ENCODE measurements around the gene MBD2.

DNA sequence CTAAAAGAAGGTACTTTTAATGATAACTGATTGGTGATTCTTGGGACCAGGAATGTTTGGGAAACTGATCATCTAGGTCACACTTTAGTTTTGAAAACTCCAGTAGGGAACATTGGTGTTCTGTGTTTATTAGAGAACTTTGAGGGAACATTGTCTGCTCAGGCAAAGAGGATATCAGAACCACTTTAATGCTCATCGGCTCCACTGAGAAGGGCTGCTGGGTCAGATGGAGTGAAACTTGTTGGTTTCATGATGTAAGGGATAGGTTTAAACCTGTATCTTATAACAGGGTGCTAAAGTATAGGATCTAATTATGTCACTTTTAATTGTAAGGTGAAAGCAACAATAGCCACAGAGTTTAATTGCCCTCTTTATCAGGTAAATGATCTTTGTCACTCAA lies 30.7 kb upstream of the MBD2 start:
- no peak for TF ChIP-seq KDM1A (IDR thresholded peaks at IDR 0.05; ENCODE audit: borderline replicate concordance, low read length)
- TF ChIP-seq, protein P1, sequence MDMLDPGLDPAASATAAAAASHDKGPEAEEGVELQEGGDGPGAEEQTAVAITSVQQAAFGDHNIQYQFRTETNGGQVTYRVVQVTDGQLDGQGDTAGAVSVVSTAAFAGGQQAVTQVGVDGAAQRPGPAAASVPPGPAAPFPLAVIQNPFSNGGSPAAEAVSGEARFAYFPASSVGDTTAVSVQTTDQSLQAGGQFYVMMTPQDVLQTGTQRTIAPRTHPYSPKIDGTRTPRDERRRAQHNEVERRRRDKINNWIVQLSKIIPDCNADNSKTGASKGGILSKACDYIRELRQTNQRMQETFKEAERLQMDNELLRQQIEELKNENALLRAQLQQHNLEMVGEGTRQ (IDR thresholded peaks at IDR 0.05; ENCODE audit: low read length), result no peak
- TF ChIP-seq TAF1 (IDR thresholded peaks at IDR 0.05; ENCODE audit: low read depth, low read length), result no peak
- TF ChIP-seq, protein P2, sequence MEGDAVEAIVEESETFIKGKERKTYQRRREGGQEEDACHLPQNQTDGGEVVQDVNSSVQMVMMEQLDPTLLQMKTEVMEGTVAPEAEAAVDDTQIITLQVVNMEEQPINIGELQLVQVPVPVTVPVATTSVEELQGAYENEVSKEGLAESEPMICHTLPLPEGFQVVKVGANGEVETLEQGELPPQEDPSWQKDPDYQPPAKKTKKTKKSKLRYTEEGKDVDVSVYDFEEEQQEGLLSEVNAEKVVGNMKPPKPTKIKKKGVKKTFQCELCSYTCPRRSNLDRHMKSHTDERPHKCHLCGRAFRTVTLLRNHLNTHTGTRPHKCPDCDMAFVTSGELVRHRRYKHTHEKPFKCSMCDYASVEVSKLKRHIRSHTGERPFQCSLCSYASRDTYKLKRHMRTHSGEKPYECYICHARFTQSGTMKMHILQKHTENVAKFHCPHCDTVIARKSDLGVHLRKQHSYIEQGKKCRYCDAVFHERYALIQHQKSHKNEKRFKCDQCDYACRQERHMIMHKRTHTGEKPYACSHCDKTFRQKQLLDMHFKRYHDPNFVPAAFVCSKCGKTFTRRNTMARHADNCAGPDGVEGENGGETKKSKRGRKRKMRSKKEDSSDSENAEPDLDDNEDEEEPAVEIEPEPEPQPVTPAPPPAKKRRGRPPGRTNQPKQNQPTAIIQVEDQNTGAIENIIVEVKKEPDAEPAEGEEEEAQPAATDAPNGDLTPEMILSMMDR (IDR thresholded peaks at IDR 0.05; ENCODE audit: control extremely low read depth in 1 of 3, insufficient read depth in 1 of 3, low read depth in 1 of 3, low read length in 3 of 3), result no peak
- no peak for TF ChIP-seq POLR2A (IDR thresholded peaks at IDR 0.05; ENCODE audit: control extremely low read depth in 1 of 2, low read depth in 2 of 2, low read length in 2 of 2)
- no peak for TF ChIP-seq RBBP5 (IDR thresholded peaks at IDR 0.05; ENCODE audit: borderline replicate concordance, low read depth, low read length)
- no peak for TF ChIP-seq SAP30 (IDR thresholded peaks at IDR 0.05; ENCODE audit: insufficient read depth, insufficient replicate concordance, low read length)

All from H1 (cell line).